B cell (primary cell): ENCODE data around the gene VEGFA. TPM values are rescaled to one million over a fixed set of nuclear protein-coding genes. Genes with fewer than 3 reads are reported as not detected.

Source experiments
- ATAC-seq: fragments of 200-7000 bp; cut with Tn5 transposase; one replicate; pipeline ENCODE4 v1.10.0; 2021; ENCODE audit warnings: low read depth, mild to moderate bottlenecking, moderate number of reproducible peaks, moderate library complexity
- CTCF ChIA-PET: fragments of 350-600 bp; sonication (Branson Sonifier 250); formaldehyde crosslinking; loops from one replicate; lab custom pipeline; 2021; ENCODE audit warnings: antibody characterized with exemption, inconsistent platforms; lab: Charles Lee
- POLR2A ChIA-PET: fragments of 350-600 bp; sonication (Branson Sonifier 250); formaldehyde crosslinking; loops from one replicate; lab custom pipeline; 2021; ENCODE audit warnings: antibody characterized with exemption; lab: Charles Lee
- DNase-seq: peaks from one replicate; pipeline ENCODE4 v3.0.0; 2013
- H2AFZ ChIP-seq: 2 replicates; pipeline ENCODE4 v1.6.1; 2012; ENCODE audit warnings: mild to moderate bottlenecking, low read depth, low read length; ENCODE audit not compliant: insufficient read depth, poor library complexity, severe bottlenecking
- H3K27ac ChIP-seq, 2 donors: 1 replicate in 1 of 2; 2 replicates in 1 of 2; pipeline ENCODE4 v1.5.1; 2012 to 2013; ENCODE audit warnings: low read length in 2 of 2, mild to moderate bottlenecking in 2 of 2, moderate library complexity in 1 of 2
- H3K27me3 ChIP-seq, 4 experiments: fragments of 200-600 bp in 1 of 4; sonication (generic) in 1 of 4; replicated peaks in 1 of 4; 1 replicate in 2 of 4; 2 replicates in 2 of 4; pipeline versions ENCODE4 v1.6.1 to v1.7.0; 2013 to 2016; ENCODE audit warnings: low read length in 3 of 4, mild to moderate bottlenecking in 2 of 4, mixed read lengths in 1 of 4, moderate library complexity in 1 of 4; ENCODE audit not compliant: insufficient read depth in 4 of 4, control insufficient read depth in 3 of 4; ENCODE audit errors: control extremely low read depth in 1 of 4
- H3K36me3 ChIP-seq, 2 experiments: replicated peaks in 1 of 2; 1 replicate in 1 of 2; 2 replicates in 1 of 2; pipeline versions ENCODE4 v1.6.1 to v1.7.1; 2013; ENCODE audit warnings: low read length in 1 of 2; ENCODE audit not compliant: insufficient read depth in 2 of 2, control insufficient read depth in 1 of 2; ENCODE audit errors: control extremely low read depth in 1 of 2, extremely low read depth in 1 of 2
- H3K4me1 ChIP-seq, 2 donors: fragments of 200-600 bp in 1 of 2; sonication (generic) in 1 of 2; 1 replicate in 1 of 2; 2 replicates in 1 of 2; pipeline versions ENCODE4 v1.5.1 to v1.6.1; 2013 to 2017; ENCODE audit warnings: low read length in 2 of 2; ENCODE audit not compliant: control insufficient read depth in 2 of 2, insufficient read depth in 2 of 2
- H3K4me2 ChIP-seq: replicated peaks from 2 replicates; pipeline ENCODE3; 2012; ENCODE audit warnings: mild to moderate bottlenecking, low read depth, low read length; ENCODE audit not compliant: poor library complexity, severe bottlenecking
- H3K4me3 ChIP-seq, 5 experiments: fragments of 200-600 bp in 1 of 5; sonication (generic) in 1 of 5; 1 replicate in 3 of 5; 2 replicates in 2 of 5; pipeline versions ENCODE4 v1.5.1 to v1.7.0; 2011 to 2016; ENCODE audit warnings: low read length in 4 of 5, mild to moderate bottlenecking in 4 of 5, low read depth in 2 of 5, control low read depth in 1 of 5, moderate library complexity in 1 of 5; ENCODE audit not compliant: insufficient read depth in 1 of 5; ENCODE audit errors: control extremely low read depth in 1 of 5, extremely low read depth in 1 of 5
- H3K79me2 ChIP-seq: fragments of 200-600 bp; sonication (generic); one replicate; pipeline ENCODE4 v1.6.0; 2016; ENCODE audit warnings: low read length; ENCODE audit not compliant: control insufficient read depth, insufficient read depth
- H3K9ac ChIP-seq: fragments of 200-600 bp; sonication (generic); 2 replicates; pipeline ENCODE4 v1.6.1; 2017; ENCODE audit warnings: mild to moderate bottlenecking, low read length, moderate library complexity
- H3K9me3 ChIP-seq, 3 donors: one replicate each; pipeline versions ENCODE4 v1.6.1 to v1.7.1; 2013; ENCODE audit warnings: low read length in 2 of 3; ENCODE audit not compliant: control insufficient read depth in 2 of 3, insufficient read depth in 1 of 3; ENCODE audit errors: control extremely low read depth in 1 of 3
- H4K20me1 ChIP-seq: 2 replicates; pipeline ENCODE4 v1.6.0; 2012; ENCODE audit warnings: mild to moderate bottlenecking, low read length; ENCODE audit not compliant: insufficient read depth, control insufficient read depth, poor library complexity, severe bottlenecking
- H3K27ac Mint-ChIP-seq: one replicate; pipeline ENCODE4 v1.8.0; 2021; ENCODE audit warnings: mixed read lengths
- H3K27me3 Mint-ChIP-seq: one replicate; pipeline ENCODE4 v1.8.0; 2021; ENCODE audit warnings: mixed read lengths
- H3K4me1 Mint-ChIP-seq: one replicate; pipeline ENCODE4 v1.8.0; 2021; ENCODE audit warnings: mixed read lengths
- H3K4me3 Mint-ChIP-seq: one replicate; pipeline ENCODE4 v1.8.0; 2021; ENCODE audit warnings: mixed read lengths
- H3K9me3 Mint-ChIP-seq: one replicate; pipeline ENCODE4 v1.8.0; 2022; ENCODE audit warnings: mixed read lengths; ENCODE audit not compliant: insufficient read depth
- EZH2 ChIP-seq: IDR thresholded peaks from 2 replicates; pipeline ENCODE4 v1.6.1; 2012; ENCODE audit warnings: borderline replicate concordance, low read depth, mild to moderate bottlenecking, moderate library complexity, low read length; ENCODE audit not compliant: insufficient read depth, poor library complexity, severe bottlenecking
- WGBS: methylation state at CpG from one replicate; pipeline ENCODE4 v1.1.5; 2013; ENCODE audit warnings: missing lambda C conversion rate; ENCODE audit not compliant: insufficient coverage; 5-methylcytosine and 5-hydroxymethylcytosine counted together
- intact Hi-C: fragments of 100-400 bp; cut with micrococcal nuclease; formaldehyde crosslinking; loops from one replicate; pipeline ENCODE4 v1.10.0; 2022
- polyA plus RNA-seq: library from polyadenylated mRNA; depleted of rRNA; stranded (reverse); fragments of >200 nt; gene quantifications from 2 replicates; pipeline ENCODE4 v1.2.3, GENCODE V29; 2012
- total RNA-seq, 2 donors: library from RNA; stranded (reverse); fragments of 120-200 nt in 1 of 2; gene quantifications; 1 replicate in 1 of 2; 2 replicates in 1 of 2; pipeline versions ENCODE4 v1.2.3 to v1.2.4, GENCODE V29; 2013 to 2022
- TF ChIP-seq, protein P1 (sequence below): fragments of 200-600 bp; IDR thresholded peaks from one replicate; pipeline ENCODE4 v1.8.0; 2022; ENCODE audit warnings: antibody characterized with exemption, mild to moderate bottlenecking

The VEGFA gene
- total and polyA plus RNA-seq, 2 donors (not counting 1 experiment from before 2014, with no cell fraction given): 3.9 to 6.4 TPM

DNA sequence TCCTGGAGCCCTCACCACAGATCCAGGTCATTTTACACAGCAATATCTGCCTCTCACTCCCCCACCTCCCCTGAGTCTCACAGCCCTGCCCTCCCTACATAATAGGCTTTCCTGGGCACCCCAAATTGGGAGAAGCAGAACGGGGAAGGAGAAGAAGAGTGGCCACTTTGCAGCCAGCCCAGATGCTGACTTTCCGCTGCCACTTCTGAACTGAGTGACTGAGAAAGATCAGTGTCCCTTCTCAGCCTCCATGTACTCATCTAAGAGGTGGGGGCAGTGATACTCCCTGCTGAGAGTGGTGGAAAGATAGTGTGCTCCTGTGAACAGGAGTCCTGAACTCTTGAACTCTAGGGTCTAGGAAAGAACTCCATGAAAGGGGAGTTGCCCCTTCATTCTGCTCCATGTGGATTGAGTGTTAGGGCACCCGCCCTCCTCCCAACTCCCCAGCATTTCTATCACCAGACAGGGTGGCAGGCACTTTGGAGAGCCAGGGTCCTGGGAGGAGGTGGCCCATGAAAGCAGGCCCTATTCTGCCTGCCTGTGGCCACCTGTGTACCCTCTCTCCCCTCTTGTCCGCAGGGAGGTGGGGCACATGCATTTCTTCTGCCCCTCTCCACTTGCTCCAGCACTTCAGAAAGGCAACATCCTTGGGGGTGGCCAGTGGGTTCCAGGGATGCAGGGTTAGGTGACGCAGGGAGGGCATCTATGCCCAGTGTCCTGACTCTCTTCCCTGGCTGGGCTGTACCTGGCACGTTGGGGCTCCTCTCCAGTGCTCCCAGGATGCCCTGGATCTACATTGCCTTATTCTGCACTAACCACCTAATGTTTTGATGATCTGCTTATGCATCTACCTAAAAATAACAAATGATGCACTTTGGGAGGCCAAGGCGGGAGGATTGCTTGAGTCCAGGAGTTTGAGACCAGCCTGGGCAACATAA, 44.1 kb upstream of the VEGFA start:
- Histone ChIP-seq H3K9ac (peak overlapping the region; percentile 6), H3K4me3 (no peak overlapping the region), H3K36me3 (no peaks in the 10 kb centered on the region), H3K4me1 (peaks cover 20 to 24% of the 10 kb centered on the region in 2 donors), H3K79me2 (no peaks in the 10 kb centered on the region), H4K20me1 (no peaks in the 10 kb centered on the region), H2AFZ (peak overlapping the region; percentile 54), H3K27me3 (no peaks in the 10 kb centered on the region), H3K27ac (no peak overlapping the region), H3K4me2 (peak overlapping the region; percentile 66), H3K9me3 (peaks cover 0 to 12% (median 10%) of the 10 kb centered on the region in 3 donors)
- ChIA-PET POLR2A (interaction anchor here (0.8 kb wide), 1 partner anchor 12 kb away, joined by 3 read pairs; no protein-coding TSS in a partner anchor), CTCF (interaction anchor here (0.6 to 8.1 kb wide), 10 partner anchors 11 to 351 kb away, joined by 3 to 128 read pairs (median 5); partner anchors contain the start of gene VEGFA)
- ATAC-seq: no peak
- no peaks in the 10 kb centered on the region for H3K9me3 Mint-ChIP-seq
- no peak for TF ChIP-seq EZH2
- TF ChIP-seq, protein P1, sequence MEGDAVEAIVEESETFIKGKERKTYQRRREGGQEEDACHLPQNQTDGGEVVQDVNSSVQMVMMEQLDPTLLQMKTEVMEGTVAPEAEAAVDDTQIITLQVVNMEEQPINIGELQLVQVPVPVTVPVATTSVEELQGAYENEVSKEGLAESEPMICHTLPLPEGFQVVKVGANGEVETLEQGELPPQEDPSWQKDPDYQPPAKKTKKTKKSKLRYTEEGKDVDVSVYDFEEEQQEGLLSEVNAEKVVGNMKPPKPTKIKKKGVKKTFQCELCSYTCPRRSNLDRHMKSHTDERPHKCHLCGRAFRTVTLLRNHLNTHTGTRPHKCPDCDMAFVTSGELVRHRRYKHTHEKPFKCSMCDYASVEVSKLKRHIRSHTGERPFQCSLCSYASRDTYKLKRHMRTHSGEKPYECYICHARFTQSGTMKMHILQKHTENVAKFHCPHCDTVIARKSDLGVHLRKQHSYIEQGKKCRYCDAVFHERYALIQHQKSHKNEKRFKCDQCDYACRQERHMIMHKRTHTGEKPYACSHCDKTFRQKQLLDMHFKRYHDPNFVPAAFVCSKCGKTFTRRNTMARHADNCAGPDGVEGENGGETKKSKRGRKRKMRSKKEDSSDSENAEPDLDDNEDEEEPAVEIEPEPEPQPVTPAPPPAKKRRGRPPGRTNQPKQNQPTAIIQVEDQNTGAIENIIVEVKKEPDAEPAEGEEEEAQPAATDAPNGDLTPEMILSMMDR: no peak
- peaks cover 3% of the 10 kb centered on the region for H3K27me3 Mint-ChIP-seq
- intact Hi-C loops: loop anchor here (1.0 to 2.0 kb wide), 2 partner anchors 44 to 91 kb away; partner anchors contain the start of gene VEGFA
- no peak for DNase-seq
- peak overlapping the region; percentile 47 for H3K4me3 Mint-ChIP-seq
- peaks cover 27% of the 10 kb centered on the region for H3K4me1 Mint-ChIP-seq
- peak overlapping the region; percentile 67 for H3K27ac Mint-ChIP-seq
- 83% methylated on average over 2 of the region's 7 CpGs for WGBS

DNA sequence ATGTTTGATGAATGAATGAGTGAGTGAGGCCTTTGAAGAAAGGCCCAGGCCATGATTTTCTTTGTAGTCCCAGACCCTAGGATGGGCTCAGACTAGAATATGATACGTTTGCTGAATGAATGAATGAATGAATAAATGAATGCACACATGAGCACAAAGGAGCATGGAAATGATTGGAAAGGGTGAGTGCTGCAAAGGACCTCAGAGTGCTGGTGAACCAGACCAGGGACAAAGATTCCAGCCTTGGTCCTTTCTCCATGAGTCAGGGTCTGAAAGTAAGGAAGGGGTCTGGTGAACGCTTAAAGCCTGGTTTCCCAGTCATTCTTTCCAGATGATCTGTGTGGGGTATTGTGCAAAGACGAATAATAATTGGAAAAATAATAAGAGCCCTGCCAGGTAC, 42.4 kb upstream of the VEGFA start:
- CTCF ChIA-PET: no interaction called here
- TF ChIP-seq, protein P1: no peak
- TF ChIP-seq EZH2: no peak
- Mint-ChIP-seq H3K4me1 (peaks cover 27% of the 10 kb centered on the region), H3K27ac (no peak overlapping the region), H3K9me3 (peaks cover 6% of the 10 kb centered on the region), H3K27me3 (peaks cover 3% of the 10 kb centered on the region), H3K4me3 (no peak overlapping the region)
- WGBS: 85% methylated on average over 3 of the region's 3 CpGs
- Histone ChIP-seq H4K20me1 (no peaks in the 10 kb centered on the region), H3K9me3 (peaks cover 3 to 19% (median 10%) of the 10 kb centered on the region in 3 donors), H3K4me2 (no peak overlapping the region), H3K4me1 (peaks cover 20 to 24% of the 10 kb centered on the region in 2 donors), H3K4me3 (no peak overlapping the region), H3K27ac (no peak overlapping the region), H3K36me3 (no peaks in the 10 kb centered on the region), H2AFZ (no peak overlapping the region), H3K27me3 (no peaks in the 10 kb centered on the region), H3K9ac (no peak overlapping the region), H3K79me2 (no peaks in the 10 kb centered on the region)
- DNase-seq (no peak), ATAC-seq (no peak)
- POLR2A ChIA-PET: no interaction called here
- intact Hi-C loops: no loop called here
